Fibroblast of villous mesenchyme (primary cell): ENCODE data around the gene TRIM32. TPM values are rescaled to one million over a fixed set of nuclear protein-coding genes. Genes with fewer than 3 reads are reported as not detected.

Experiments used
- DNase-seq: peaks from one replicate; pipeline ENCODE4 v3.0.0-alpha.2; 2010; ENCODE audit warnings: low read depth
- H3K4me3 ChIP-seq: 2 replicates; pipeline ENCODE4 v1.5.1; 2011; ENCODE audit warnings: low read depth, mild to moderate bottlenecking, low read length
- total RNA-seq: library from RNA; depleted of rRNA; stranded (reverse); fragments of >200 nt; gene quantifications from 2 replicates; pipeline ENCODE4 v1.2.3, GENCODE V29; 2012
- TF ChIP-seq, protein P1 (sequence below): IDR thresholded peaks from 2 replicates; pipeline ENCODE4 v1.5.1; 2012; ENCODE audit warnings: low read depth, mild to moderate bottlenecking, low read length; ENCODE audit not compliant: insufficient read depth

Gene TRIM32
- total RNA-seq, 1 donor, result 41.5 TPM

DNA sequence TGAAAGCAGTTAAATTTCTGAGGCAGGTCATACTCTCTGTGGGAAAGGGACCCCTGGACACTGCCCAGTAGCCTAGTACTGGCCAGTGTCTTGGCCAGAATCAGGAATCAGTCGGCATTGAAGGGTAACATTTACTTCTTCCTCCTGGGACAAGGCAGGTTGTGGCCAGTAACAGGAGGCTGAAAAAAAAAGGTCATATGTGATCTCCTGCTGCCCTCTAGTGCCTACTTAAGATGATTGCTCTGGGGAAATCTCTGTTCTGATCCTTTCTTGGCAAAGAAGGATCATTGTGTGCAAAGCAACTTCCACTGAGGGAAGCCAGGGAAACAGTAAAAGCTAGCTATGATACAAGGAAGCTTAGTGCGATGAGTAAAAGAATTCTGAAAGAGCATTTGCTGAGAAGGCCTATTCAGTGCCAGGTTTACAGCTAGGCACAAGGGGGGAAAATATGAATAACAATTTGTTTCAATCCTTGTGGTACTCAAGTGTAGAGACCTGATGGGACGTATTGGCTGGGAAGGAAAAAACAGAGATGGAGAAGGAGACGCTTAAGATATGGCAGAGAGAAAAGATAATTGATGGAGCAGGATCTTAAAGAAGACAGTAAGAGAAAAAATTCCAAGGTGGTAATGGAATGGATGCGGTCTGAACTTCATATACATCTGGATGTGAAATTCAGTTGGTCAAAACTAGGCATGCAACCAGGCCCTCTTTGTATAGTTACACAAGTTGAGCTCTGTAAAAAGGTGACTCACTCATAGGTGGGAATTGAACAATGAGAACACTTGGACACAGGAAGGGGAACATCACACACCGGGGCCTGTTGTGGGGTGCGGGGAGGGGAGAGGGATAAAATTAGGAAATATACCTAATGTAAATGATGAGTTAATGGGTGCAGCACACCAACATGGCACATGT, 25.8 kb upstream of the TRIM32 start:
- DNase-seq, result peak; percentile 81
- no peak overlapping the region for H3K4me3 ChIP-seq
- TF ChIP-seq, protein P1, sequence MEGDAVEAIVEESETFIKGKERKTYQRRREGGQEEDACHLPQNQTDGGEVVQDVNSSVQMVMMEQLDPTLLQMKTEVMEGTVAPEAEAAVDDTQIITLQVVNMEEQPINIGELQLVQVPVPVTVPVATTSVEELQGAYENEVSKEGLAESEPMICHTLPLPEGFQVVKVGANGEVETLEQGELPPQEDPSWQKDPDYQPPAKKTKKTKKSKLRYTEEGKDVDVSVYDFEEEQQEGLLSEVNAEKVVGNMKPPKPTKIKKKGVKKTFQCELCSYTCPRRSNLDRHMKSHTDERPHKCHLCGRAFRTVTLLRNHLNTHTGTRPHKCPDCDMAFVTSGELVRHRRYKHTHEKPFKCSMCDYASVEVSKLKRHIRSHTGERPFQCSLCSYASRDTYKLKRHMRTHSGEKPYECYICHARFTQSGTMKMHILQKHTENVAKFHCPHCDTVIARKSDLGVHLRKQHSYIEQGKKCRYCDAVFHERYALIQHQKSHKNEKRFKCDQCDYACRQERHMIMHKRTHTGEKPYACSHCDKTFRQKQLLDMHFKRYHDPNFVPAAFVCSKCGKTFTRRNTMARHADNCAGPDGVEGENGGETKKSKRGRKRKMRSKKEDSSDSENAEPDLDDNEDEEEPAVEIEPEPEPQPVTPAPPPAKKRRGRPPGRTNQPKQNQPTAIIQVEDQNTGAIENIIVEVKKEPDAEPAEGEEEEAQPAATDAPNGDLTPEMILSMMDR, result peak; percentile 76

DNA sequence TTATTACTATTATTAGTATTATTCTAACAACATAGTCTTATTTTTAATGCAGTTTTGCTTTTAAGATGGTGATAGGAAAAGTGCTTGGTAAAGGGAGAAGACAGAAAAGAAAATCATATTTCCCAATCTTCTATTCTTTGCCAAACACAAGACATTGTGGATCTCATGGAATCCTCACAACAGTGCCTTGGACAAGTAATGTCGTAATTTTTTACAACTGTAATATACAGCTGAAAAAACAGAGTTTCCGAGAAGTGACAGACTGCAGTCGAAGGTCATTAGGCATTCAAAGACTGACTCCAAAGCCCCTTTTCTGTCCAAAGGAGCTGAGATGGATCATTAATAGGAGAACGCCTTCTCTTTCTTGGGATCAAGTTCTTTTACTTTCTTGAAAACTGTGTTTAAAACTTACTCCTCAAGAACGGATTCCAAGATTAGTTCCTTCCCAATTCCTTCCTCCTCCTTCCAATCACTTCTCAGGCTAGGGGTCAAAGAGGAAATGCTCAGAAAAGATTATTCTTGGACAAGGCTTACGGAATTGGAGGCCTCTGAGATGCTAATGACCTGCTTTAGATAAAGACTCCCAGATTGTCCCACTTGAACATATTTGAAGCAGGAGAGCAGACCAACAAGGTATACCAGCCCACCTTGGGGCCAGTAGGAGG, 24.3 kb upstream of the TRIM32 start:
- DNase-seq, result peak; percentile 73
- H3K4me3 ChIP-seq, result no peak overlapping the region
- TF ChIP-seq, protein P1, result no peak

DNA sequence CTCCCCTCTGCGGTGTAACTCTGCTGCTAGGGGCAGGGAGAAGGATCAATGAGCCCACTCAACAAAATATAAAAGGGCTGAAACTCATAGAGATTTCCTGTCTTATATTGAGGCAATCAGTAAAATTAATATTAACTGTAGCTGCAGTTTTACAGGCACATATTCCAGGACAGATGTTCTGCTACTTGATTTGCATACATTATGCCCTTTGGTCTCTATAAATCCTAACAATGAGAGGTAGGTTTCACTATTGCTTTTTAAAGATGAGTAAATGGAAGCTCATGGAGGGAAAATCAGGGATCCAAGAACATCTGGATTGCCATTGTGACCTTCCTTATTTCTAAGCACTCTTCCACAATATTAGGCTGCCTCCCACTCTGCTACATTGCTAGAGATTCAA, 23.5 kb upstream of the TRIM32 start:
- no peak overlapping the region for H3K4me3 ChIP-seq
- TF ChIP-seq, protein P1, result no peak
- no peak for DNase-seq

DNA sequence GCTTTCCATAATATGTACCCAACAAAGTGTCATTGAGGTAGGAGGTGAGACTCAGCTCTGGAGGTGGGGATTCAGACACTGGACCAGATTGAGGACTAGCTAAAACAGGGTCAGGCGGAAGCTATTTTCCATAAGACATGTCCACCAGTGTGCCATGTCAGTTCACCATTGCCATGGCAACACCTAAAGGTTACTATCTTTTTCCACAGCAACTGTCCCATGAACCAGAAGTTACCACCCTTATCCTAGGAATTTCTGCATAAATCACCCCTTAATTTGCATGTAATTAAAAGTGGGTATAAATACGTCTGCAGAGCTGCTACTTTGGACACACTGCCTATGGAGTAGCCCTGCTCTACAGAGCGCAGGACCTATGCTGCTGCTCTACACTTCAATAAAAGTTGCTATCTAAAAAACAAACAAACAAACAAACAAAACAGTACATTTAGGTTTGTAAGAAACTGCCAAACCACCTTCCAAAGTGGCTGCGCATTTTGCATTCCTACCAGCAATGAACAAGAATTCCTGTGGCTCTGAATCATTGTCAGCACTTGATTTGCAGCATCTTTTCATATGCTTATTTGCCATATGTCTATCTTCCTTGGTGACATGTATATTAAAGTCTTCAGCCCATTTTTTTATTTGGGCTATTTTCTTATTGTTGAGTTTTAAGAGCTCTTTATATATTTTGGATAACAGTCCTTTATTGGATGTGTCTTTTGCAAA, 18.0 kb upstream of the TRIM32 start:
- TF ChIP-seq, protein P1, result no peak
- DNase-seq, result no peak
- H3K4me3 ChIP-seq, result no peak overlapping the region

DNA sequence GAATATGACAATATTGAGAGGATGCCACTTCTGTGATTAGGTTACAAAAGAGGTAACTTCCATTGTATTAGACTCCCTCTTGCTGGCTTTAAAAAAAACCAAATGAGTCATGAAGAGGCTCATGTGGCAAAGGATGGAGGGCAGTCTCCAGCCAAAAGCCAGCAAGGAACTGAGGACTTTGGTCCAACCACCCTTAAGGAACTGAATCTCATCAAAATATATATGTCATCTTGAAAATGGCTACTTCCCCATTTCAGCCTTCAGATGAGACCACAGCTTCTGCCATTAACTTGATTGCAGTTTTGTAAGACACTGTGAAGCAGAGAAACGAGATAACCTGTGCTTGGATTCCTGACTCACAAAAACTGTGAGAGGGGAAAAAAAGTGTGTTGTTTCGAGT, 15.5 kb upstream of the TRIM32 start:
- no peak for DNase-seq
- TF ChIP-seq, protein P1, result no peak
- no peak overlapping the region for H3K4me3 ChIP-seq

DNA sequence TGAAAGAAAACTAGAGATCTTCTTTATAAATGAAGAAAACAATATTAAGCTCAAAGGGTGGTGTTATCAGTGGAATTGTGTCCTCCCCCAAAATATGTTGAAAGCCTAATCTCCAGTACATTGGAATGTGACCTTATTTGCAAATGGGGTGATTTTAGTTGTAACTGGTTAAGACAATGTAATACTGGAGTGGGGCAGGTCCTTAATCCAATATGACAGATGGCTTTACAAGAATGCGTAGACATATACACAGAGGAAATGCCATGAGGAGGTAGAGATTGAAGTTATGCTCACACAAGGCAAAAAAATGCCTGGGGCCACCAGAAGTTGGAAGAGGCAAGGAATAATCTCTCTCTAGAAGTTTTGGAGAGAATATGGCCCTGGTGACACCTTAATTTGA, 13.7 kb upstream of the TRIM32 start:
- DNase-seq, result no peak
- no peak overlapping the region for H3K4me3 ChIP-seq
- TF ChIP-seq, protein P1, result no peak
